Right cardiac atrium (tissue), 5 donors: ENCODE results near the gene ZNF805. TPM values are rescaled to one million over a fixed set of nuclear protein-coding genes. Genes with fewer than 3 reads are reported as not detected.
"Not testable (repeated sequence)": the region's sequence is repeated elsewhere in the genome, so short reads cannot be mapped to it uniquely, and the experiment has no call there.

Experiments used
- ATAC-seq, 2 donors: fragments of 200-7000 bp; cut with Tn5 transposase; one replicate each; pipeline versions ENCODE4 v1.8.0 to v1.9.1; 2020; ENCODE audit warnings: moderate library complexity in 2 of 2, mild to moderate bottlenecking in 1 of 2
- DNase-seq, 3 donors: peaks; one replicate each; pipeline ENCODE4 v3.0.0-alpha.2; 2020
- H3K27ac ChIP-seq: one replicate; pipeline ENCODE4 v1.5.1; 2013; ENCODE audit warnings: mild to moderate bottlenecking, low read length, control low read depth, moderate library complexity
- H3K27me3 ChIP-seq: one replicate; pipeline ENCODE4 v1.6.1; 2013; ENCODE audit not compliant: control insufficient read depth, insufficient read depth
- H3K4me1 ChIP-seq: one replicate; pipeline ENCODE4 v1.6.1; 2013; ENCODE audit warnings: low read length; ENCODE audit not compliant: control insufficient read depth, insufficient read depth
- H3K4me3 ChIP-seq: one replicate; pipeline ENCODE4 v1.5.1; 2013; ENCODE audit warnings: low read length, control low read depth
- H3K9me3 ChIP-seq: one replicate; pipeline ENCODE4 v1.6.1; 2013; ENCODE audit warnings: low read length; ENCODE audit not compliant: control insufficient read depth
- WGBS: extraction: QIAGEN DNeasy Blood & Tissue Kit; methylation state at CpG from one replicate; pipeline ENCODE4 v1.1.7; 2013; 5-methylcytosine and 5-hydroxymethylcytosine counted together
- intact Hi-C, 4 donors: fragments of 100-400 bp; cut with DNase I; formaldehyde crosslinking; loops; one replicate each; pipeline versions ENCODE4 v1.11.0 to v1.14.0; 2022 to 2023
- polyA plus RNA-seq: library from polyadenylated mRNA; stranded (reverse); fragments of 200-250 nt; gene quantifications from one replicate; pipeline ENCODE4 v1.2.3, GENCODE V29; 2013
- total RNA-seq, 4 donors: library from RNA; stranded (reverse); fragmentation: NEBNext Ultra II Directional; extraction: Animal tissue kit (Norgen Biotek cat#: 25700); gene quantifications; one replicate each; pipeline ENCODE4 v1.2.1, GENCODE V29; 2021
- donor health status: healthy with polysubstance abuse.
- donor health status: DM: no; HTN: yes; CAD: no.
- donor health status: DM: no; HTN: no; CAD: no.
- donor health status: DM: no; HTN: yes; CAD: no; lungs with severe emphysema.
- donor health status: DM: yes; HTN: yes; CAD: no.

Gene ZNF805
- total and polyA plus RNA-seq, 5 donors, result 1.3 to 14.6 (median 10.0) TPM

DNA sequence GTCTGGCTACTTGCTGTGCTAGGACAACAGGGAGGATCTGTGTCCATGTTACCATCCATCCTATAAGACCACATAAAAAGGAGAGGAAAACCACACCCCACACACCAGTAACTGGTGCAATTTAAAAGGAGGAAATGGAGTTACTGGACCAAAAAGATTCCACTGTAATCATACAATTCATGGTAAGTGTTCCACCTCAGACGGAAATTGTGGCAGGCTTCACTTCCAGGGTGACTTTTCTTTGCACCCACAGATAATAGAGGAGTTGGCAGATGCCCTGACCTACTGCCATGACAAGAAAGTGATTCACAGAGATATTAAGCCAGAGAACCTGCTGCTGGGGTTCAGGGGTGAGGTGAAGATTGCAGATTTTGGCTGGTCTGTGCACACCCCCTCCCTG, 7.2 kb upstream of the ZNF805 start:
- no peaks in the 10 kb centered on the region for H3K4me1 ChIP-seq
- no peak overlapping the region for H3K4me3 ChIP-seq
- H3K27me3 ChIP-seq, result no peaks in the 10 kb centered on the region
- DNase-seq (no peak), ATAC-seq (no peak)
- H3K27ac ChIP-seq, result no peak overlapping the region
- intact Hi-C loops, result no loop called here
- 83% methylated on average over 1 of the region's 1 CpG for WGBS
- H3K9me3 ChIP-seq, result no peaks in the 10 kb centered on the region

GRCh38 chr19:57239982-57240310, 486 bp upstream of the ZNF805 start:
- intact Hi-C loops, result no loop called here
- Histone ChIP-seq H3K9me3 (no peaks in the 10 kb centered on the region), H3K4me1 (peaks cover 6% of the 10 kb centered on the region), H3K27ac (peak overlapping the region; percentile 96), H3K27me3 (no peaks in the 10 kb centered on the region), H3K4me3 (peak overlapping the region; percentile 81)
- no peak for ATAC-seq
- WGBS, result 20% methylated on average over 12 of the region's 12 CpGs
- peak in 2 of 3 donors; percentile 37 to 64 for DNase-seq

GRCh38 chr19:57241176-57241575, 744 bp downstream of the ZNF805 start:
- Histone ChIP-seq H3K4me1 (peaks cover 6% of the 10 kb centered on the region), H3K9me3 (no peaks in the 10 kb centered on the region), H3K27me3 (no peaks in the 10 kb centered on the region), H3K4me3 (peak overlapping the region; percentile 81), H3K27ac (peak overlapping the region; percentile 87)
- intact Hi-C loops, result no loop called here
- ATAC-seq (no peak), DNase-seq (no peak)
- WGBS, result 11% methylated on average over 7 of the region's 7 CpGs

DNA sequence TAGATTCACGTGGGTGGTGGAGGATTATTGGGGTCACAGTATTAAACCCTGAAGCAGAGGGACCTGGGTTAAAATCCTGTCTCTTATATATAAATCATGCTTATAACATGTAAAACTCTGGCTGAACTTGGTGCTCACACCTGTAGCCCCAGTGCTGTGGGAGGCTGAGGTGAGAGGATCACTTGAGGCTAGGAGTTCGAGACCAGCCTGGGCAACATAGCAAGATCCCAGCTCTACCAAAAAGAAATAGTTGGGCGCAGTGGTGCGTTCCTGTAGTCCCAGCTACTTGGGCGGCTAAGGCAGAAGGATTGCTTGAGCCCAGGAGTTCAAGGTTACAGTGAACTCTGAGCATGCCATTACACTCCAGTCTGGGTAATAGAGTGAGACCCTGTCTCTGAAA, 2.4 kb downstream of the ZNF805 start:
- ATAC-seq (no peak), DNase-seq (no peak)
- H3K4me1 ChIP-seq, result peaks cover 6% of the 10 kb centered on the region
- intact Hi-C loops, result no loop called here
- H3K27ac ChIP-seq, result no peak overlapping the region
- no peaks in the 10 kb centered on the region for H3K27me3 ChIP-seq
- no peaks in the 10 kb centered on the region for H3K9me3 ChIP-seq
- 94% methylated on average over 5 of the region's 5 CpGs for WGBS
- no peak overlapping the region for H3K4me3 ChIP-seq

- Histone ChIP-seq H3K9me3 (no peaks in the 10 kb centered on the region), H3K27ac (no peak overlapping the region), H3K4me1 (peaks cover 6% of the 10 kb centered on the region), H3K27me3 (no peaks in the 10 kb centered on the region), H3K4me3 (no peak overlapping the region)
- WGBS, result 75% methylated on average over 5 of the region's 5 CpGs
- intact Hi-C loops, result no loop called here
- DNase-seq, result no peak
- ATAC-seq, result no peak
These were observed 4.1 kb downstream of the ZNF805 start for GRCh38 chr19:57244513-57244912.

DNA sequence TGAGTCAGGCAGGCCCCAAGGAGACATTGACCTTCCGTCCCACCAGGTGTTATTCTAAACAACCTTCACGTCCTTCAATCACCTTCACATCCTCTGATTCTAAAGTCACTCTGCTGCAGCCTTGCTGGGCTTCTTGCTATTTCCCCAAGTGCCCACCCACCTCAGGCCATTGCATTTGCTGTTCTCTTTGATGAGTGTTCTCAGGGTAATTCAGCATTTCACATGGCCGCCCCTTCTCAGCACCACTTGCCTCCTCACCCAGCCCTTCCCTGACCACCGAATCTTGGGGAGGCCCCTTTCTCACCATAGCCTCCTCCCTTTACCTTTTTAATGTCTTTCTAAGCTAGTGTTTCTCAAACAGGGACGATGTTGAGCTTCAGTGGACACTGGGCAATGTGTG, 4.6 kb downstream of the ZNF805 start:
- Histone ChIP-seq H3K4me3 (no peak overlapping the region), H3K27me3 (no peaks in the 10 kb centered on the region), H3K4me1 (peaks cover 6% of the 10 kb centered on the region), H3K27ac (no peak overlapping the region), H3K9me3 (no peaks in the 10 kb centered on the region)
- no peak for ATAC-seq
- 92% methylated on average over 5 of the region's 5 CpGs for WGBS
- intact Hi-C loops, result no loop called here
- no peak for DNase-seq

DNA sequence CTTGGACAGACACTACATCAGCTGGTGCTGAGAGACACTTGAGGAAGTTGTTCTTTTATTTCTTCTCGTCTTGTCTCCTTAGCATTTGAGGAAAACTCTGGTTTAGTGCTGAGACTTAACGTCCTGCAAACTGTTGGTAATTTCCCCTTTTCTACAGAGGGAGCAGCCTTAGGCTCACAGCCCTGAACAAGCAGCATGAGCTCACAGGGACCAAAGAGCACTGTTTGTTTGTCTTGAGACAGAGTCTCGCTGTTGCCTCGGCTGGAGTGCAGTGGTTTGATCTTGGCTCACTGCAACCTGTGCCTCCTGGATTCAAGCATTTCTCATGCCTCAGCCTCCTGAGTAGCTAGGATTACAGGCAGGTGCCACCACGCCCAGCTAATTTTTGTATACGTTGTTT, 5.5 kb downstream of the ZNF805 start:
- H3K27me3 ChIP-seq, result no peaks in the 10 kb centered on the region
- intact Hi-C loops, result no loop called here
- ATAC-seq (no peak), DNase-seq (no peak)
- no peak overlapping the region for H3K4me3 ChIP-seq
- H3K27ac ChIP-seq, result no peak overlapping the region
- 82% methylated on average over 6 of the region's 6 CpGs for WGBS
- no peaks in the 10 kb centered on the region for H3K9me3 ChIP-seq
- peaks cover 6% of the 10 kb centered on the region for H3K4me1 ChIP-seq

DNA sequence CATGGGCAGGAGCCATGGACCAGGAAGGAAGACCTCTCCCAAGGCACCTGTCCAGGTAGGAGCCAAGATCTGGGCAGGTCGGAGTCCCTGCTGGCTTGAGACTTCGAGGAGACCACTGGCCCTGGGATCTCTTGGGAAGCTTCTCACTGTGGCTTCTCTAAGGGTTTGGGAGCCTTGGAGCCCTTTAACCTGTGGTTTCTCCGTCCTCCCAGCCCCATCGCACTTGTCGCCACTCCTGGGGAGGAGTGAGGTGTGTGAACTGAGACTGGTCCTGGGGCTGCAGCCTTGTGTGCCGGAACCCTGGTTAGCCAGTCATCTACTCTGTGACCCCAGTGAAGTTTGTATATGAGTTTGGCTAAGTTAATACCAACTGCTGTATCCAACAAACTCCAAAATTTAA, 8.2 kb downstream of the ZNF805 start:
- Histone ChIP-seq H3K4me3 (no peak overlapping the region), H3K27ac (no peak overlapping the region), H3K4me1 (no peaks in the 10 kb centered on the region), H3K9me3 (no peaks in the 10 kb centered on the region), H3K27me3 (no peaks in the 10 kb centered on the region)
- intact Hi-C loops, result no loop called here
- peak in 1 of 2 donors; percentile 29 for ATAC-seq
- WGBS, result 80% methylated on average over 6 of the region's 6 CpGs
- no peak for DNase-seq

DNA sequence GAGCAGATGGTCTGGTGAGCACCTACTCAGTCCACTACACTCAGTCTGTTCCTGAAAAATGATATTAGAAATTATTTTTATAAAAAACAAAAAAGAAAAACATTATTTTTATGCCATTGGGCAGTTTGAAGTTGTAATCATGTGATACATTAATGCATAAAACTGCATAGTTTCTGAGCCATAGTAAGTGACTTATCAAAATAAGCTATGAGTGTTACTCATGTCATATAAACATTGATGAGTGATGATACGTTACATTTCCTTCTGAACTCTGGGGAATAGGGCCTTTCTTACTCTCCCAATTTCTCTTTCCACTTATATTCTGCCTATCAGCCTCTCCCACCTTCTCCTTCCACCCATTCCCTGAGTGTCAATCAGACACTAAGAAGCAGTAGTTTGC, 8.9 kb downstream of the ZNF805 start:
- no peak for ATAC-seq
- Histone ChIP-seq H3K4me3 (no peak overlapping the region), H3K27ac (no peak overlapping the region), H3K9me3 (no peaks in the 10 kb centered on the region), H3K4me1 (no peaks in the 10 kb centered on the region), H3K27me3 (no peaks in the 10 kb centered on the region)
- WGBS, result 75% methylated on average over 1 of the region's 1 CpG
- DNase-seq, result no peak
- intact Hi-C loops, result no loop called here

DNA sequence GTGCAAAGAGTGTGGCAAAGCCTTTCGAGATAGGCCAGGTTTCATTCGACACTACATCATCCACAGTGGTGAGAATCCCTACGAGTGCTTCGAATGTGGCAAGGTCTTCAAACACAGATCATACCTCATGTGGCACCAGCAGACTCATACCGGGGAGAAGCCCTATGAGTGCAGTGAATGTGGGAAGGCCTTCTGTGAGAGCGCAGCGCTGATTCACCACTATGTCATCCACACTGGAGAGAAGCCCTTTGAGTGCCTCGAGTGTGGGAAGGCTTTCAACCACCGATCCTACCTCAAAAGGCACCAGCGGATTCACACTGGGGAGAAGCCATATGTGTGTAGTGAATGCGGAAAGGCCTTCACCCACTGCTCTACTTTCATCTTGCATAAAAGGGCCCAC, 13.3 kb downstream of the ZNF805 start:
- 96% methylated on average over 11 of the region's 11 CpGs for WGBS
- H3K4me3 ChIP-seq, ATAC-seq, intact Hi-C loops, H3K9me3 ChIP-seq, H3K27me3 ChIP-seq, DNase-seq, H3K27ac ChIP-seq, H3K4me1 ChIP-seq: not testable (repeated sequence)

GRCh38 chr19:57262044-57262443, 21.6 kb downstream of the ZNF805 start:
- no peaks in the 10 kb centered on the region for H3K27me3 ChIP-seq
- intact Hi-C loops, result no loop called here
- no peak overlapping the region for H3K4me3 ChIP-seq
- no peaks in the 10 kb centered on the region for H3K9me3 ChIP-seq
- no peak overlapping the region for H3K27ac ChIP-seq
- H3K4me1 ChIP-seq, result no peaks in the 10 kb centered on the region
- DNase-seq, result no peak
- 89% methylated on average over 3 of the region's 3 CpGs for WGBS
- no peak for ATAC-seq

DNA sequence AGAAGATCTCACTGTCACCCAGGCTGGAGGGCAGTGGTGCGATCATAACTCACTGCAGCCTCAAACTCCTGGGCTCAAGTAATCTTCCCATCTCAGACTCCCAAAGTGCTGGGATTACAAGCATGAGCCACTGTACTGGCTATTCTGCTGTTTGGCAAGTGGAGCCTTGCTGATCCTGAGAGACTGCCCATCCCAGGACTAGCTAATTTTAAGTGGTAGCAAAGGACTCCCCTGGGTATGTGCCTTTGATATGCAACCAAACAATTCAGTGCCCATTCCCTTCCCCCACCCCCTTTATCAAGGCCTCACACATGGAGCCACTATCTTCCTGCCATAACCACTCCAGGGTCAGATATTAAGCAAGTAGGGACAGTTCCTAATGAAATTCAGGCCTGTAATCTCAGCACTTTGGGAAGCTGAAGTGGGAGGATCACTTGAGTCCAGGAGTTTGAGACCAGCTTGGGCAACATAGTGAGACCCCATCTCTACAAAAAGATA, 22.9 kb downstream of the ZNF805 start:
- no peak for DNase-seq
- H3K4me1 ChIP-seq, result no peaks in the 10 kb centered on the region
- H3K27ac ChIP-seq, result no peak overlapping the region
- 89% methylated on average over 1 of the region's 1 CpG for WGBS
- no peaks in the 10 kb centered on the region for H3K9me3 ChIP-seq
- no peak overlapping the region for H3K4me3 ChIP-seq
- intact Hi-C loops, result no loop called here
- ATAC-seq, result no peak
- H3K27me3 ChIP-seq, result no peaks in the 10 kb centered on the region
